ENCODE results near the gene ERN1.

GRCh38 chr17:64008830-64009229 is 121.1 kb downstream of the ERN1 start:
- TF ChIP-seq POLR2A (IDR thresholded peaks at IDR 0.05; ENCODE audit: low read depth, low read length) (no peak), POLR2AphosphoS5 (IDR thresholded peaks at IDR 0.05; ENCODE audit: low read depth, low read length) (no peak)

All from GM12892 (cell line).